Hypothalamus (tissue), 51 donors: Measurements from ENCODE around the gene PEAK3.

ENCODE experiments used
- DNase-seq, 51 donors: peaks; one replicate each; lab custom pipeline; 2025; lab: John Stamatoyannopoulos, UW

Gene PEAK3

GRCh38 chr19:2240881-2241760, 40.9 kb downstream of the PEAK3 start:
- DNase-seq: no peak

DNA sequence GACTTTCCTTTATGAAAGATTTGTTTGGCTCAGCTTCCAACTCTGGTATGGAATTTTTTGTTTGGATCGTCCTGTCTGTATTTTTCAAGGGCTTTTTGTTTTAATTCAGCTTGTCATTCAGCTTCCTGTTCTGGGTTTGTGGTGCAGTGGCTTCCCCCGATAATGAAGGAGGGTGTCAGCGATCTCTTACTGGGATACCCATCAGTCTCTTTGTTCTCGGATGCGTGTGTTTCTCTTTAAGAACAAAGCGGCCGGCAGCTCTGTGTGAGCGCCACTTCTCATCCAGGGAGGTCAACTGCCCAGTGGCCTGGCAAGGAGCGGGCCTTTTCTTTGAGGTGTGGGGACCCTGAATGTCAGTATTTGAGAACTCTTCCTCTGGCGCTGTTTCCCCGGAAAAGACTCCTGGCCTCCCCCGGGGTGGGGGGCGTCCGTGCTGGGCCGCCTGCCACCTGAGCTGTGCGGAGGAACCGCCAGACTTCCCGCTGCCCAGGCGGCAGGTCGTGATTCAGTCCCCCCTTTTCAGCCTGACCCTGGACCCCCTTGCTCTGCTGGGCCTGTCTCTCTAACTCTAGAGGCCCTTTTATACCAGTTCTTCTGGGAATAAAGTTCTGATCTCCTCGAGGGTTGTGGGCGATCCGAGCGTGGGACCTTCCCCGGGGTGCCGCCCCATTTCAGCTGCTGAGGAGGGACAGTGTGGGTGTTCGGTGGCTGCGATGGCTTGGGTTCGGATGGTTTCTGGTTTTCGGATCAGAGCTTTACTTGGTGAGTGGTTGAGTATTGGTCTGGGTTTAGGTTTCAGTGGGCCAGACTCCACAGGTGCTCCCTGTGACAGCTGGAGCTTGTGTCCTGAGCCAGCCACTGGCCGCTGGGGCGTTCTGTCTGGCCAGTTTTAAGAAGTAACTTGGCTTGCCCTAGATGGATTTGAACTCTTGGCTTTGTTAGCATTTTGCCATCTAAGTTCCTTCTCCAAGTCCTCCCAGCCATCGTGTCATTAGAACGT, 41.9 kb downstream of the PEAK3 start:
- peak in 3 of 51 donors; percentile 5 to 16 (median 16) for DNase-seq

GRCh38 chr19:2239173-2239572, 42.8 kb downstream of the PEAK3 start:
- no peak for DNase-seq

GRCh38 chr19:2237869-2238153, 44.2 kb downstream of the PEAK3 start:
- DNase-seq: no peak

DNA sequence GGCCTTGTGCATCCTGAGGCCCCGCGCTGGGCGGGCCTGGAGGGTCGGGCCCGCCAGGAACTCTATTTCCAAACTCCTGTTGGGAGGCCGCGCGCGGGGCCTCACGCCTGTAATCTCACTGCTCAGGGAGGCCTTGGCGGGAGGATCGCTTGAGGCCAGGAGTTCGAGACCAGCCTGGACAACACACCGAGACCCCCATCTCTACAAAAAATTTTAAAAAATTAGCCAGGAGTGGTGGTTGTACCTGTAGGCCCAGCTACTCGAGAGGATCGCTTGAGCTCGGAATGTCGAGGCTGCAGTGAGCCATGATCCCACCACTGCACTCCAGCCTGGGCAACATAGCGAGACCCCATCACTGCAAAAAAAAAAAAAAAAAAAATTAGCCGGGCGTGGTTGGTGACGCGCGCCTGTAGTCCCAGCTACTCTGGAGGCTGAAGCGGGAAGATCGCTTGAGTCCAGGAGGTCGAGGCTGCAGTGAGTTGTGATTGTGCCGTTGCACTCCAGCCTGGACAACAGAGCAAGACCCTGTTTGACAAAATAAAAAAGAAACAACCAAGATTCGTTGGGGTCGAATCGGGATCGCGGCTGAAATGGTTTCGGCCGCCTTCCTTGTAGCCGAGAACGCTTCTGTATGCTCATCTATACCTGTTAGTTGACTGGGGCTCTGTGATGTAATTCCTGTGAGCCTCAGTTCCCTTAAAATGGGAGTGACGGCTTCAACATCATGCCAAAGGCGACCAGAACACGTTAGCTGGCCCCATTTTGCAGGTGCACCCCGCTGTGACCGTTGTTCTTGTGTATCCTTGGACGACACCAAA, 44.7 kb downstream of the PEAK3 start:
- DNase-seq: peak in 1 of 51 donors; percentile 32

GRCh38 chr19:2236314-2237050, 45.5 kb downstream of the PEAK3 start, which contains the start of the genes PLEKHJ1 and SF3A2:
PLEKHJ1 (minus strand) TSS chr19:2236329; CDS start chr19:2236248, 81 bp downstream.
SF3A2 (plus strand) TSS chr19:2236824; CDS start chr19:2243419, 6,595 bp downstream.
- peak; percentile 68 to 100 (median 92) for DNase-seq

GRCh38 chr19:2236064-2236313, 46.0 kb downstream of the PEAK3 start:
- no peak for DNase-seq

GRCh38 chr19:2235381-2236063, 46.5 kb downstream of the PEAK3 start:
- DNase-seq: peak in 2 of 51 donors; percentile 4 to 47

DNA sequence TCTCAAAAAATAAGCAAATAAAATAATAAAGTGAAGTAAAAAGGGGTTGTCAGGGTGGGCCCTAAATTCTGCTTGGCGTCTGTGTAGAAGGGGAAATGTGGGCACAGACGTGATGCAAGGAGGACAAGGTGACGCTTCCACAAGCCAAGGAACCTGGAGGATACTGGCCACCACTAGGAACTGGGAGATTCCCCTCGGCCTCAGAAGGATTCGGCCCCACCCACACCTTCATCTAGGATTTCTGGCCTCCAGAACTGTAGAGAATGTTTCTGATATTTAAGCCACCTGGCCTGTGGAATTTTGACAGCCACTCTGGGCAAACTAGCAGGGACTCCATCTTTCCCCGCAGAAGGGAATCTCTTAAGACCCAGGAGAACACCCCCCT, 47.0 kb downstream of the PEAK3 start:
- no peak for DNase-seq

DNA sequence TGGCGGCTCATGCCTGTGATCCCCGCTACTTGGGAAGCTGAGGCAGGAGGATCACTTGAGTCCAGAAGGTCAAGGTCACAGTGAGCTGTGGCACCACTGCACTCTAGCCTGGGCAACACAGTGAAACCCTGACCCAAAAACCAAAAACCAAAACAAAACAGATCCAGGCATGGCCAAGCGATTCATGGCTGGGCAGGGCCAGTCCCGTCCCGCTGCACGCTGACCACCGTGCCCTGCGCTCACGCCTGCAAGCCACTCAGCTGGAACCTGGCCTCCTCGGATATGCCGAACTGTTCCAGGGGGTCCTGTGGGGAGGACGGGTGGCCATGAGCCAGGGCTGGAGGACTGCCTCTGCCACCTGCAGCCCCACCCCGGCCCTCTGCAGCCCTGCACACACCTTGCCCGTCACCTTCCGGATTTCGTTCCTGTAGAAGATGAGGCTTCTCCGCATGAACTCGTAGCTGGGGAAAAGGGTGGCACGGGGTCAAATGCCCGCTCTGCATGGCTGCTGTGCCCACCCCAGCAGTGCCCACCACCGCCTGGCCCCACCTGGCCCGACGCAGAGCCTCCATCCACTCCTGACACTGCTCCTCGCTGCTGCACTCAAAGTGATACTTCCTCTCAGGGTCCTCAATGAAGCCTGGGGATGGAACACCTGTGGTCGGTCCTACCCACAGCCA, 48.2 kb downstream of the PEAK3 start:
- no peak for DNase-seq

- DNase-seq: no peak
Measured at GRCh38 chr19:2232286-2233151, 49.5 kb downstream of the PEAK3 start.

- peak in 1 of 51 donors; percentile 42 for DNase-seq
Measured at GRCh38 chr19:2231621-2232221, 50.3 kb downstream of the PEAK3 start.

GRCh38 chr19:2230807-2231533, 51.0 kb downstream of the PEAK3 start:
- DNase-seq: no peak

DNA sequence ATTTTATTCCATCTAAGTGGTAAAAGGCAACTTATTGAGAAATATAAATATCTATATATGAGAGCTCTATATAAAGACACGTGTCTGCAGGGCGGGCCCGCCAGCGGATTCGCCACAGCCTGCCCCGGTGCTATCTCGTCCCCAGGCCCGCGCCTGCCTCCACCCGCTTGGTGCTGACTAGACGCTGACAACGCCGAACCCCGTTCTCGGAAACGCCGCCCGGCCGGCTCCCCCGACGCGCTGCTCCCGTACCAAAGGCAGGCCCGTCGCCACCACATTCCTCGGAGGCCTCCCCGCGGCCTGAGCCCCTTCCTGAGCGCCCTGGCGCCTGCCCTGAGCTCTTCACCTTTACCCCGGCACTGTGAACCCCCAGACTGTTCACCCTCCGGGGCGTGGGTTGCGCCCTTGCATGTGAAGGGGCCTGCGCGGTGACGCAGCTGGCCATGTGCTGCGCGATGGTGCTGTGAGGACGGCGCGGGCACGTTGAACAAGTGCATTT, 51.9 kb downstream of the PEAK3 start:
- DNase-seq: no peak

GRCh38 chr19:2229103-2230032, 52.6 kb downstream of the PEAK3 start:
- DNase-seq: no peak
